Measurements from ENCODE around the gene PKIG. TPM values are rescaled to one million over a fixed set of nuclear protein-coding genes. Genes with fewer than 3 reads are reported as not detected.

Gene PKIG
- total RNA-seq (48.2 TPM), polyA plus RNA-seq (ENCODE audit: insufficient read depth in 1 of 8, insufficient read length in 8 of 8, low replicate concordance in 1 of 8) (10 to 100 TPM; 40.5 to 53.3 (median 44.4) TPM)
- long read RNA-seq, donor 1, transcript PKIG-202 (4 exons, 1,180 nt): major isoform, 7 of 12 reads
- long read RNA-seq, donor 1, transcript PKIG-207 (4 exons, 1,191 nt): minor isoform, 5 of 12 reads
- long read RNA-seq, donor 1, partial matches to known transcripts: 0 of 12 reads
- long read RNA-seq, donor 1, other reads (novel, unspliced or antisense): 0 of 12 reads
- long read RNA-seq, donor 2, partial matches to known transcripts: 0 of 1 reads
- long read RNA-seq, donor 2, other reads (novel, unspliced or antisense): 0 of 1 reads
- long read RNA-seq, donor 3, transcript PKIG-202 (4 exons, 1,180 nt): minor isoform, 17 of 41 reads
- long read RNA-seq, donor 3, transcript PKIG-207 (4 exons, 1,191 nt): major isoform, 18 of 41 reads
- long read RNA-seq, donor 3, partial matches to known transcripts: 5 of 41 reads
- long read RNA-seq, donor 3, other reads (novel, unspliced or antisense): 0 of 41 reads
- long read RNA-seq, donor 4, transcript PKIG-207 (4 exons, 1,191 nt): minor isoform, 5 of 18 reads
- long read RNA-seq, donor 4, transcript PKIG-202 (4 exons, 1,180 nt): major isoform, 6 of 18 reads
- long read RNA-seq, donor 4, partial matches to known transcripts: 5 of 18 reads
- long read RNA-seq, donor 4, other reads (novel, unspliced or antisense): 0 of 18 reads
- long read RNA-seq, donor 5, transcript PKIG-207 (4 exons, 1,191 nt): minor isoform, 17 of 52 reads
- long read RNA-seq, donor 5, transcript PKIG-202 (4 exons, 1,180 nt): major isoform, 27 of 52 reads
- long read RNA-seq, donor 5, partial matches to known transcripts: 0 of 52 reads
- long read RNA-seq, donor 5, other reads (novel, unspliced or antisense): 0 of 52 reads
- long read RNA-seq, donor 6, transcript PKIG-202 (4 exons, 1,180 nt): minor isoform, 17 of 42 reads
- long read RNA-seq, donor 6, transcript PKIG-207 (4 exons, 1,191 nt): major isoform, 20 of 42 reads
- long read RNA-seq, donor 6, partial matches to known transcripts: 0 of 42 reads
- long read RNA-seq, donor 6, other reads (novel, unspliced or antisense): 0 of 42 reads
- long read RNA-seq, donor 7, transcript PKIG-207 (4 exons, 1,191 nt): minor isoform, 6 of 24 reads
- long read RNA-seq, donor 7, transcript PKIG-202 (4 exons, 1,180 nt): major isoform, 17 of 24 reads
- long read RNA-seq, donor 7, partial matches to known transcripts: 0 of 24 reads
- long read RNA-seq, donor 7, other reads (novel, unspliced or antisense): 0 of 24 reads
- long read RNA-seq, donor 8, transcript PKIG-202 (4 exons, 1,180 nt): minor isoform, 9 of 32 reads
- long read RNA-seq, donor 8, transcript PKIG-207 (4 exons, 1,191 nt): major isoform, 12 of 32 reads
- long read RNA-seq, donor 8, partial matches to known transcripts: 9 of 32 reads
- long read RNA-seq, donor 8, other reads (novel, unspliced or antisense): 0 of 32 reads
- long read RNA-seq, donor 9, transcript PKIG-202 (4 exons, 1,180 nt): major isoform, 10 of 24 reads
- long read RNA-seq, donor 9, transcript PKIG-207 (4 exons, 1,191 nt): minor isoform, 7 of 24 reads
- long read RNA-seq, donor 9, partial matches to known transcripts: 5 of 24 reads
- long read RNA-seq, donor 9, other reads (novel, unspliced or antisense): 0 of 24 reads
- long read RNA-seq, donor 10, transcript PKIG-202 (4 exons, 1,180 nt): minor isoform, 10 of 28 reads
- long read RNA-seq, donor 10, transcript PKIG-207 (4 exons, 1,191 nt): major isoform, 14 of 28 reads
- long read RNA-seq, donor 10, partial matches to known transcripts: 0 of 28 reads
- long read RNA-seq, donor 10, other reads (novel, unspliced or antisense): 0 of 28 reads
- long read RNA-seq, donor 11, transcript PKIG-207 (4 exons, 1,191 nt): minor isoform, 9 of 27 reads
- long read RNA-seq, donor 11, transcript PKIG-202 (4 exons, 1,180 nt): major isoform, 17 of 27 reads
- long read RNA-seq, donor 11, partial matches to known transcripts: 0 of 27 reads
- long read RNA-seq, donor 11, other reads (novel, unspliced or antisense): 0 of 27 reads

DNA sequence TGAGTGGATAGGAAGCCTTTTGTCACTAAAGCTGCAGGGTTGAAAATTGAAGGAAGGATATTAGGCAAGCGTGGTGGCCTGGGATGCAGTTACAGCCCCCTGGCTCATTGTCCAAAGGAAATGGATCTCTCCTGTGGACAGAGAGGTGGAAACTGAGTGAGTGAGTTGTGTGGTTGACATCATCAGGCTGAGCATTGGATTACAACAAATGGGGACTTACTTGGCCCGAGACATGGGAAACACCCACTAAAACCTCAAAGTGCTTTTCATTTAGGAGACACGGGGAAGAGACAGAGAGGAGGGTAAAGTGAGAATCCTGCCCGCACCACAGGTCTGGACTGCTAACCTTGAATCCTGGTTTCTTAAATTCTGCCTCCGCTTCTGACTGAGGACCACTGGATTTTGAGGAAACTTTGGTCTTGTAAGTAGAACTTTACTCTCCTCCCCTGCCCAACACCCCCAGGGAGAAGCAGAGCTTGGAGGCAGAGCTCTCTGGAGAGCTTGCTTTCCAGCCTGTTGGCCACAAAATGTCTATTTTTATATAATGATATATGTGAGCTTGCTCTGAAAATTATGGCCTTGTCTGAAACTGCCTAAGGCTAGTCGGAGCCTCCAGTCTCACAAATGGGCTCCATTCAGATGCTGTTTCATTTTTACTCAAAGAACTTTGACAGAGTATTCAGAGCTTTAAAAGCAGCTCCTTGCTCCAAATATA is at the start of gene PKIG:
TSS of gene PKIG (plus strand) at position 269 of the 715 bp plus-strand sequence. CDS start 31,978 bp downstream, outside the sequence.
- H3K36me3 ChIP-seq (ENCODE audit: control insufficient read depth, insufficient read depth, low read length): no peaks in the 10 kb centered on the region
- H3K27me3 ChIP-seq (ENCODE audit: control insufficient read depth, insufficient read depth, low read length): no peaks in the 10 kb centered on the region
- peak within 1 kb of the TSS; percentile 78 for H3K27ac ChIP-seq (ENCODE audit: low read length)
- H3K4me3 ChIP-seq (ENCODE audit: low read length): peak within 1 kb of the TSS; percentile 33
- WGBS (ENCODE audit: insufficient coverage): 16% methylated on average over 2 of the region's 6 CpGs
- peak; percentile 94 for DNase-seq
- H3K4me1 ChIP-seq (ENCODE audit: control insufficient read depth, insufficient read depth, low read length): peaks cover 50% of the 10 kb centered on the region
- no peaks in the 10 kb centered on the region for H3K9me3 ChIP-seq (replicated peaks; ENCODE audit: control insufficient read depth, low read depth, low read length)

- DNase-seq: no peak
- no CpG with 5 or more reads among the region's 2 CpGs for WGBS (ENCODE audit: insufficient coverage)
- Histone ChIP-seq H3K36me3 (ENCODE audit: control insufficient read depth, insufficient read depth, low read length) (no peaks in the 10 kb centered on the region), H3K9me3 (replicated peaks; ENCODE audit: control insufficient read depth, low read depth, low read length) (no peaks in the 10 kb centered on the region), H3K27ac (ENCODE audit: low read length) (no peak overlapping the region), H3K27me3 (ENCODE audit: control insufficient read depth, insufficient read depth, low read length) (no peaks in the 10 kb centered on the region), H3K4me1 (ENCODE audit: control insufficient read depth, insufficient read depth, low read length) (peaks cover 10% of the 10 kb centered on the region), H3K4me3 (ENCODE audit: low read length) (no peak overlapping the region)
Measured at GRCh38 chr20:44532981-44533331, 49.4 kb upstream of the PKIG start.

- H3K4me1 ChIP-seq (ENCODE audit: control insufficient read depth, insufficient read depth, low read length): peaks cover 10% of the 10 kb centered on the region
- H3K9me3 ChIP-seq (replicated peaks; ENCODE audit: control insufficient read depth, low read depth, low read length): no peaks in the 10 kb centered on the region
- 73% methylated on average over 3 of the region's 4 CpGs for WGBS (ENCODE audit: insufficient coverage)
- H3K4me3 ChIP-seq (ENCODE audit: low read length): no peak overlapping the region
- DNase-seq: no peak
- H3K27ac ChIP-seq (ENCODE audit: low read length): no peak overlapping the region
- H3K27me3 ChIP-seq (ENCODE audit: control insufficient read depth, insufficient read depth, low read length): no peaks in the 10 kb centered on the region
- no peaks in the 10 kb centered on the region for H3K36me3 ChIP-seq (ENCODE audit: control insufficient read depth, insufficient read depth, low read length)
Measured at GRCh38 chr20:44533928-44534327, 48.5 kb upstream of the PKIG start.

DNA sequence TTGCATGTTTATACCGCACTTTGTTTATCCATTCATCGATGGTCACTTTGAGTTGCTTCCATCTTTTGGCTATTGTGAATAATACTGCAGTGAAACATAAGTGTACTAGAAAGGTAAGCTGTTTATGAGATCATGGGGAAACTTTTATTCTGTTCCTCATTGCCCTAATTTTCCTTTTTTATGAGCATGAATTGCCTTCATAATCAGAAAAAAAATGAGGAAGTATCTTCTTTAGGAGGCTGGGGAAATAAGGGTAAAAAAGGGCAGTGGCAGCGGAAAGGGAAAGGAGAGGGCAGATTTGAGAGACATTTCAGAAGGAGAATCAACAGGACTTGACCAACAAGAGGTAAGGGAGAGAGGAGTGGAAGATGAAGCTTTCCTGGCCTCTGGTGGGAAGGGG is 46.2 kb upstream of the PKIG start:
- Histone ChIP-seq H3K4me1 (ENCODE audit: control insufficient read depth, insufficient read depth, low read length) (peaks cover 10% of the 10 kb centered on the region), H3K9me3 (replicated peaks; ENCODE audit: control insufficient read depth, low read depth, low read length) (no peaks in the 10 kb centered on the region), H3K27me3 (ENCODE audit: control insufficient read depth, insufficient read depth, low read length) (no peaks in the 10 kb centered on the region), H3K36me3 (ENCODE audit: control insufficient read depth, insufficient read depth, low read length) (no peaks in the 10 kb centered on the region), H3K27ac (ENCODE audit: low read length) (no peak overlapping the region), H3K4me3 (ENCODE audit: low read length) (no peak overlapping the region)
- WGBS (ENCODE audit: insufficient coverage): 93% methylated on average over 1 of the region's 3 CpGs
- DNase-seq: peak; percentile 14

DNA sequence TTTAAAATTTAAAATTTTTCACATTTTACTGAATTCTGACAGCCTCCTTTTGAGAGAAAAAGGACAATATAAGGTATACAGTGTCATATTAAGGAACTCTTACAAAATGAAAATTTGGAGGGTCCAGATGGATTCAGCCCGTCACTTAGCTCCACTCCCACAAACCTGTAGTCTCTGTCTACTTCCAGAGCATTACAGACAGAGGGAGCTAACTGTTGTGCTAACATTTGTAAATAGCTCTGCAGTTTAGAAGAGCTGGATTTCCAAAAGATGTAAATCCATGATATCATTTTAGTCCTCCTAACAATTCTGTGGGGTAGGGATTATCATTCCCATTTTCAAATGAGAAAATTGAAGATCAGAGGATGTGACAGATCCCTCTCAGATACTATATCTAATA is 44.4 kb upstream of the PKIG start:
- no peak overlapping the region for H3K27ac ChIP-seq (ENCODE audit: low read length)
- WGBS (ENCODE audit: insufficient coverage): no CpG with 5 or more reads among the region's 1 CpG
- H3K9me3 ChIP-seq (replicated peaks; ENCODE audit: control insufficient read depth, low read depth, low read length): no peaks in the 10 kb centered on the region
- H3K4me3 ChIP-seq (ENCODE audit: low read length): no peak overlapping the region
- no peaks in the 10 kb centered on the region for H3K36me3 ChIP-seq (ENCODE audit: control insufficient read depth, insufficient read depth, low read length)
- no peaks in the 10 kb centered on the region for H3K27me3 ChIP-seq (ENCODE audit: control insufficient read depth, insufficient read depth, low read length)
- peak; percentile 38 for DNase-seq
- no peaks in the 10 kb centered on the region for H3K4me1 ChIP-seq (ENCODE audit: control insufficient read depth, insufficient read depth, low read length)

DNA sequence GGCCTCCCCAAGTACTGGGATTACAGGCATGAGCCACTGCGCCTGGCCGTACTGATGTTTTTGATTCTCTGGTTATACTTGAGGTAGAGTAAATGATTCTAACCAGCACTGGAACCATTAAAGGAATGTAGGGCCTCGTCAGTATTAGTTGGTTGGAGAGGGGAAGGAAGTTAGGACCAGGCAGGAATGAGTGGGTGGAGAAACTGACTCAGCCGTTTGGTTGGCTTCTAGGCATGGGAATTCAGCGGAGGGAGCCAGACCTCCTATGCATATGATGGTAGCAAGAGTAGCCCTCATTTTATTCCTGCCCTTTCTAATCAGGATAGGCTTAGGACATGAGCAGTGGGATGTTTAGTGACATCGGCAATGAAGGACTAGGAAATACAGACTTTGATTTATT is 41.5 kb upstream of the PKIG start:
- Histone ChIP-seq H3K27me3 (ENCODE audit: control insufficient read depth, insufficient read depth, low read length) (no peaks in the 10 kb centered on the region), H3K27ac (ENCODE audit: low read length) (no peak overlapping the region), H3K9me3 (replicated peaks; ENCODE audit: control insufficient read depth, low read depth, low read length) (no peaks in the 10 kb centered on the region), H3K4me3 (ENCODE audit: low read length) (no peak overlapping the region), H3K36me3 (ENCODE audit: control insufficient read depth, insufficient read depth, low read length) (no peaks in the 10 kb centered on the region), H3K4me1 (ENCODE audit: control insufficient read depth, insufficient read depth, low read length) (no peaks in the 10 kb centered on the region)
- 58% methylated on average over 5 of the region's 6 CpGs for WGBS (ENCODE audit: insufficient coverage)
- DNase-seq: peak; percentile 13

GRCh38 chr20:44541992-44542391 is 40.4 kb upstream of the PKIG start:
- no peak overlapping the region for H3K27ac ChIP-seq (ENCODE audit: low read length)
- H3K4me3 ChIP-seq (ENCODE audit: low read length): no peak overlapping the region
- H3K9me3 ChIP-seq (replicated peaks; ENCODE audit: control insufficient read depth, low read depth, low read length): no peaks in the 10 kb centered on the region
- no peaks in the 10 kb centered on the region for H3K4me1 ChIP-seq (ENCODE audit: control insufficient read depth, insufficient read depth, low read length)
- no peaks in the 10 kb centered on the region for H3K36me3 ChIP-seq (ENCODE audit: control insufficient read depth, insufficient read depth, low read length)
- DNase-seq: no peak
- H3K27me3 ChIP-seq (ENCODE audit: control insufficient read depth, insufficient read depth, low read length): no peaks in the 10 kb centered on the region
- 82% methylated on average over 2 of the region's 4 CpGs for WGBS (ENCODE audit: insufficient coverage)

DNA sequence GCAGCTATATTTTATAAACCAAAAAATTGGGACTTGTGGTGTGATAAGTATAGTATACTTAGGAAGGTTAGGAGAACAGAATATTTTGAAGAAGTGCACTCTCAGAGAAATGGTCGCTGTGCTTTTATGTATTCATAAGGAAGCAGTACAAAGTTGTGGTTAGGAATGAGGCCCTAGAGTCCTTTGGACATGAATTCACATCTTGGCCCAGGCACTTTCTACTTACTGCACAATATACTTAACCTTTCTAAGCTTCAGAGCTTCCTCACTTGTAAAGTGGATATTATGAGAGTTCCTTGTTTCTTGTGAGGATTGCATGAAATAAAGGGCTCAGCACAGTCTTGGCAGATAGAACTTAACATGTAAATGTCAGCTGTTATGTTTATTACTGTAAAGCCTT is 39.5 kb upstream of the PKIG start:
- no peak overlapping the region for H3K27ac ChIP-seq (ENCODE audit: low read length)
- H3K4me1 ChIP-seq (ENCODE audit: control insufficient read depth, insufficient read depth, low read length): peaks cover 4% of the 10 kb centered on the region
- no CpG with 5 or more reads among the region's 1 CpG for WGBS (ENCODE audit: insufficient coverage)
- H3K36me3 ChIP-seq (ENCODE audit: control insufficient read depth, insufficient read depth, low read length): no peaks in the 10 kb centered on the region
- peak; percentile 55 for DNase-seq
- no peaks in the 10 kb centered on the region for H3K27me3 ChIP-seq (ENCODE audit: control insufficient read depth, insufficient read depth, low read length)
- no peak overlapping the region for H3K4me3 ChIP-seq (ENCODE audit: low read length)
- no peaks in the 10 kb centered on the region for H3K9me3 ChIP-seq (replicated peaks; ENCODE audit: control insufficient read depth, low read depth, low read length)

Data from muscle of leg (tissue), 16 donors.